ENCODE results near the gene WNT5A.
"Not testable (repeated sequence)": the region's sequence is repeated elsewhere in the genome, so short reads cannot be mapped to it uniquely, and the experiment has no call there.

Gene WNT5A

GRCh38 chr3:55518451-55518850, 31.3 kb upstream of the WNT5A start:
- peaks cover 6% of the 10 kb centered on the region for H3K9me3 Mint-ChIP-seq
- H3K27ac Mint-ChIP-seq (ENCODE audit: low read depth), result no peak overlapping the region
- DNase-seq (ENCODE audit: low spot score in 2 of 2) (no peak), ATAC-seq (replicated peaks; ENCODE audit: extremely low read depth, poor library complexity, severe bottlenecking) (no peak)
- no peaks in the 10 kb centered on the region for H3K4me1 Mint-ChIP-seq
- no peak overlapping the region for H3K4me3 Mint-ChIP-seq
- H3K27me3 Mint-ChIP-seq, result no peaks in the 10 kb centered on the region
- no peaks in the 10 kb centered on the region for H3K36me3 Mint-ChIP-seq (ENCODE audit: insufficient read depth)

- no peaks in the 10 kb centered on the region for H3K4me1 Mint-ChIP-seq
- ATAC-seq (replicated peaks; ENCODE audit: extremely low read depth, poor library complexity, severe bottlenecking) (no peak), DNase-seq (ENCODE audit: low spot score in 2 of 2) (no peak)
- no peak overlapping the region for H3K4me3 Mint-ChIP-seq
- H3K27me3 Mint-ChIP-seq, result no peaks in the 10 kb centered on the region
- H3K27ac Mint-ChIP-seq (ENCODE audit: low read depth), result no peak overlapping the region
- peaks cover 10% of the 10 kb centered on the region for H3K9me3 Mint-ChIP-seq
- H3K36me3 Mint-ChIP-seq (ENCODE audit: insufficient read depth), result no peaks in the 10 kb centered on the region
Measured at GRCh38 chr3:55516392-55517030, 29.4 kb upstream of the WNT5A start.

- no peak overlapping the region for H3K27ac Mint-ChIP-seq (ENCODE audit: low read depth)
- ATAC-seq (replicated peaks; ENCODE audit: extremely low read depth, poor library complexity, severe bottlenecking), result no peak
- no peaks in the 10 kb centered on the region for H3K4me1 Mint-ChIP-seq
- H3K27me3 Mint-ChIP-seq, result no peaks in the 10 kb centered on the region
- no peaks in the 10 kb centered on the region for H3K36me3 Mint-ChIP-seq (ENCODE audit: insufficient read depth)
- H3K4me3 Mint-ChIP-seq, result no peak overlapping the region
- H3K9me3 Mint-ChIP-seq, result peaks cover 10% of the 10 kb centered on the region
- DNase-seq (ENCODE audit: low spot score in 2 of 2), result no peak
Measured at GRCh38 chr3:55515550-55516246, 28.6 kb upstream of the WNT5A start.

GRCh38 chr3:55514962-55515361, 27.9 kb upstream of the WNT5A start:
- no peak overlapping the region for H3K4me3 Mint-ChIP-seq
- H3K27me3 Mint-ChIP-seq, result no peaks in the 10 kb centered on the region
- peaks cover 10% of the 10 kb centered on the region for H3K9me3 Mint-ChIP-seq
- no peak overlapping the region for H3K27ac Mint-ChIP-seq (ENCODE audit: low read depth)
- no peak for DNase-seq (ENCODE audit: low spot score in 2 of 2)
- H3K36me3 Mint-ChIP-seq (ENCODE audit: insufficient read depth), result no peaks in the 10 kb centered on the region
- no peaks in the 10 kb centered on the region for H3K4me1 Mint-ChIP-seq
- no peak for ATAC-seq (replicated peaks; ENCODE audit: extremely low read depth, poor library complexity, severe bottlenecking)

GRCh38 chr3:55512571-55513343, 25.7 kb upstream of the WNT5A start:
- peaks cover 6% of the 10 kb centered on the region for H3K9me3 Mint-ChIP-seq
- no peak for ATAC-seq (replicated peaks; ENCODE audit: extremely low read depth, poor library complexity, severe bottlenecking)
- DNase-seq (ENCODE audit: low spot score in 2 of 2), result no peak
- no peaks in the 10 kb centered on the region for H3K36me3 Mint-ChIP-seq (ENCODE audit: insufficient read depth)
- H3K27ac Mint-ChIP-seq (ENCODE audit: low read depth), result no peak overlapping the region
- no peak overlapping the region for H3K4me3 Mint-ChIP-seq
- no peaks in the 10 kb centered on the region for H3K27me3 Mint-ChIP-seq
- no peaks in the 10 kb centered on the region for H3K4me1 Mint-ChIP-seq

GRCh38 chr3:55511895-55512570, 24.9 kb upstream of the WNT5A start:
- Mint-ChIP-seq H3K4me3 (no peak overlapping the region), H3K9me3 (peaks cover 9% of the 10 kb centered on the region), H3K27ac (ENCODE audit: low read depth) (no peak overlapping the region), H3K36me3 (ENCODE audit: insufficient read depth) (no peaks in the 10 kb centered on the region), H3K27me3 (no peaks in the 10 kb centered on the region), H3K4me1 (no peaks in the 10 kb centered on the region)
- no peak for DNase-seq (ENCODE audit: low spot score in 2 of 2)
- no peak for ATAC-seq (replicated peaks; ENCODE audit: extremely low read depth, poor library complexity, severe bottlenecking)

GRCh38 chr3:55508335-55508734, 21.2 kb upstream of the WNT5A start:
- DNase-seq (ENCODE audit: low spot score in 2 of 2) (no peak), ATAC-seq (replicated peaks; ENCODE audit: extremely low read depth, poor library complexity, severe bottlenecking) (no peak)
- no peak overlapping the region for H3K27ac Mint-ChIP-seq (ENCODE audit: low read depth)
- H3K4me1 Mint-ChIP-seq, result no peaks in the 10 kb centered on the region
- no peak overlapping the region for H3K4me3 Mint-ChIP-seq
- no peaks in the 10 kb centered on the region for H3K36me3 Mint-ChIP-seq (ENCODE audit: insufficient read depth)
- no peaks in the 10 kb centered on the region for H3K27me3 Mint-ChIP-seq
- peaks cover 7% of the 10 kb centered on the region for H3K9me3 Mint-ChIP-seq

GRCh38 chr3:55507808-55508207, 20.7 kb upstream of the WNT5A start:
- Mint-ChIP-seq H3K9me3 (peaks cover 5% of the 10 kb centered on the region), H3K36me3 (ENCODE audit: insufficient read depth) (no peaks in the 10 kb centered on the region)

GRCh38 chr3:55505776-55506175, 18.7 kb upstream of the WNT5A start:
- no peaks in the 10 kb centered on the region for H3K36me3 Mint-ChIP-seq (ENCODE audit: insufficient read depth)
- DNase-seq (ENCODE audit: low spot score in 2 of 2) (no peak), ATAC-seq (replicated peaks; ENCODE audit: extremely low read depth, poor library complexity, severe bottlenecking) (no peak)
- H3K4me3 Mint-ChIP-seq, result no peak overlapping the region
- no peaks in the 10 kb centered on the region for H3K27me3 Mint-ChIP-seq
- H3K9me3 Mint-ChIP-seq, result peaks cover 5% of the 10 kb centered on the region
- no peaks in the 10 kb centered on the region for H3K4me1 Mint-ChIP-seq
- no peak overlapping the region for H3K27ac Mint-ChIP-seq (ENCODE audit: low read depth)

More at GRCh38 chr3:55507808-55508207, 20.7 kb upstream of the WNT5A start:
- ATAC-seq (replicated peaks; ENCODE audit: extremely low read depth, poor library complexity, severe bottlenecking) (no peak), DNase-seq (ENCODE audit: low spot score in 2 of 2) (no peak)
- Mint-ChIP-seq H3K27me3 (no peaks in the 10 kb centered on the region), H3K4me1 (no peaks in the 10 kb centered on the region), H3K4me3 (no peak overlapping the region), H3K27ac (ENCODE audit: low read depth) (no peak overlapping the region)

GRCh38 chr3:55505102-55505501, 18.0 kb upstream of the WNT5A start:
- not testable (repeated sequence) for H3K27me3 Mint-ChIP-seq; H3K9me3 Mint-ChIP-seq; H3K4me1 Mint-ChIP-seq; H3K4me3 Mint-ChIP-seq; DNase-seq (ENCODE audit: low spot score in 2 of 2); H3K36me3 Mint-ChIP-seq (ENCODE audit: insufficient read depth); H3K27ac Mint-ChIP-seq (ENCODE audit: low read depth); ATAC-seq (replicated peaks; ENCODE audit: extremely low read depth, poor library complexity, severe bottlenecking)

- ATAC-seq (replicated peaks; ENCODE audit: extremely low read depth, poor library complexity, severe bottlenecking) (no peak), DNase-seq (ENCODE audit: low spot score in 2 of 2) (no peak)
- H3K9me3 Mint-ChIP-seq, result no peaks in the 10 kb centered on the region
- no peak overlapping the region for H3K4me3 Mint-ChIP-seq
- H3K27ac Mint-ChIP-seq (ENCODE audit: low read depth), result no peak overlapping the region
- no peaks in the 10 kb centered on the region for H3K36me3 Mint-ChIP-seq (ENCODE audit: insufficient read depth)
- no peaks in the 10 kb centered on the region for H3K27me3 Mint-ChIP-seq
- H3K4me1 Mint-ChIP-seq, result no peaks in the 10 kb centered on the region
Measured at GRCh38 chr3:55501905-55502304, 14.8 kb upstream of the WNT5A start.

- Mint-ChIP-seq H3K4me1 (no peaks in the 10 kb centered on the region), H3K27ac (ENCODE audit: low read depth) (no peak overlapping the region), H3K27me3 (no peaks in the 10 kb centered on the region), H3K4me3 (no peak overlapping the region), H3K9me3 (no peaks in the 10 kb centered on the region), H3K36me3 (ENCODE audit: insufficient read depth) (no peaks in the 10 kb centered on the region)
- DNase-seq (ENCODE audit: low spot score in 2 of 2) (no peak), ATAC-seq (replicated peaks; ENCODE audit: extremely low read depth, poor library complexity, severe bottlenecking) (no peak)
Measured at GRCh38 chr3:55500555-55501330, 13.6 kb upstream of the WNT5A start.
